Osteocyte (in vitro differentiated cells): ENCODE data around the gene HACD2. TPM values are rescaled to one million over a fixed set of nuclear protein-coding genes. Genes with fewer than 3 reads are reported as not detected.

ENCODE experiments used
- DNase-seq: peaks from one replicate; pipeline ENCODE4 v3.0.0; 2021; ENCODE audit warnings: mixed read lengths; ENCODE audit not compliant: unreplicated experiment; ENCODE audit errors: extremely low spot score
- H3K27ac Mint-ChIP-seq: one replicate; pipeline ENCODE4 v1.8.0; 2021; ENCODE audit warnings: mild to moderate bottlenecking, mixed read lengths; ENCODE audit not compliant: unreplicated experiment
- H3K27me3 Mint-ChIP-seq: one replicate; pipeline ENCODE4 v1.8.0; 2021; ENCODE audit warnings: mixed read lengths; ENCODE audit not compliant: unreplicated experiment
- H3K36me3 Mint-ChIP-seq: one replicate; pipeline ENCODE4 v1.8.0; 2021; ENCODE audit warnings: mixed read lengths; ENCODE audit not compliant: unreplicated experiment
- H3K4me1 Mint-ChIP-seq: one replicate; pipeline ENCODE4 v1.8.0; 2021; ENCODE audit warnings: mixed read lengths; ENCODE audit not compliant: unreplicated experiment
- H3K4me3 Mint-ChIP-seq: one replicate; pipeline ENCODE4 v1.8.0; 2021; ENCODE audit warnings: mild to moderate bottlenecking, moderate library complexity, mixed read lengths; ENCODE audit not compliant: unreplicated experiment
- H3K9me3 Mint-ChIP-seq: one replicate; pipeline ENCODE4 v1.8.0; 2021; ENCODE audit warnings: mixed read lengths; ENCODE audit not compliant: unreplicated experiment
- CTCF ChIP-seq: fragments of 200-600 bp; sonication (generic); IDR thresholded peaks from 2 replicates; pipeline ENCODE4 v1.5.0; 2021; ENCODE audit warnings: antibody characterized with exemption, mild to moderate bottlenecking, moderate library complexity
- total RNA-seq: library from RNA; stranded (reverse); gene quantifications from 2 replicates; pipeline ENCODE4 v1.2.1, GENCODE V29; 2021

Gene HACD2
- total RNA-seq, 1 donor from 2014 or later, result 63.8 TPM

GRCh38 chr3:123624302-123624701 lies 39.4 kb upstream of the HACD2 start:
- no peak for TF ChIP-seq CTCF
- peaks cover 11% of the 10 kb centered on the region for H3K36me3 Mint-ChIP-seq
- peaks cover 31% of the 10 kb centered on the region for H3K4me1 Mint-ChIP-seq
- no peaks in the 10 kb centered on the region for H3K27me3 Mint-ChIP-seq
- H3K27ac Mint-ChIP-seq, result no peak overlapping the region
- no peaks in the 10 kb centered on the region for H3K9me3 Mint-ChIP-seq
- no peak overlapping the region for H3K4me3 Mint-ChIP-seq
- DNase-seq, result no peak

- no peak overlapping the region for H3K4me3 Mint-ChIP-seq
- no peaks in the 10 kb centered on the region for H3K9me3 Mint-ChIP-seq
- peaks cover 11% of the 10 kb centered on the region for H3K36me3 Mint-ChIP-seq
- DNase-seq, result no peak
- H3K27ac Mint-ChIP-seq, result no peak overlapping the region
- no peak for TF ChIP-seq CTCF
- H3K27me3 Mint-ChIP-seq, result no peaks in the 10 kb centered on the region
- H3K4me1 Mint-ChIP-seq, result peaks cover 40% of the 10 kb centered on the region
Measured at GRCh38 chr3:123623346-123623880, 38.6 kb upstream of the HACD2 start.

GRCh38 chr3:123622766-123623165 lies 37.9 kb upstream of the HACD2 start:
- Mint-ChIP-seq H3K9me3 (no peaks in the 10 kb centered on the region), H3K27ac (peak overlapping the region; percentile 15), H3K36me3 (peaks cover 11% of the 10 kb centered on the region), H3K4me1 (peaks cover 47% of the 10 kb centered on the region), H3K27me3 (no peaks in the 10 kb centered on the region), H3K4me3 (no peak overlapping the region)
- no peak for DNase-seq
- TF ChIP-seq CTCF, result no peak

GRCh38 chr3:123621850-123622189 lies 37.0 kb upstream of the HACD2 start:
- H3K27ac Mint-ChIP-seq, result no peak overlapping the region
- peaks cover 56% of the 10 kb centered on the region for H3K4me1 Mint-ChIP-seq
- no peaks in the 10 kb centered on the region for H3K9me3 Mint-ChIP-seq
- H3K4me3 Mint-ChIP-seq, result no peak overlapping the region
- no peak for TF ChIP-seq CTCF
- H3K27me3 Mint-ChIP-seq, result no peaks in the 10 kb centered on the region
- DNase-seq, result no peak
- peaks cover 9% of the 10 kb centered on the region for H3K36me3 Mint-ChIP-seq

GRCh38 chr3:123621186-123621849 lies 36.5 kb upstream of the HACD2 start:
- no peaks in the 10 kb centered on the region for H3K9me3 Mint-ChIP-seq
- H3K36me3 Mint-ChIP-seq, result peaks cover 9% of the 10 kb centered on the region
- H3K4me3 Mint-ChIP-seq, result no peak overlapping the region
- no peak overlapping the region for H3K27ac Mint-ChIP-seq
- H3K4me1 Mint-ChIP-seq, result peaks cover 56% of the 10 kb centered on the region
- no peak for TF ChIP-seq CTCF
- no peak for DNase-seq
- no peaks in the 10 kb centered on the region for H3K27me3 Mint-ChIP-seq
